Aorta (tissue), 5 donors: Measurements from ENCODE around the gene NLRP4. TPM values are rescaled to one million over a fixed set of nuclear protein-coding genes. Genes with fewer than 3 reads are reported as not detected.

Experiments
- ATAC-seq: fragments of 200-7000 bp; cut with Tn5 transposase; one replicate; pipeline ENCODE4 v1.9.1; 2022; ENCODE audit warnings: moderate library complexity; ENCODE audit not compliant: low FRiP score
- DNase-seq, 2 donors: peaks; one replicate each; pipeline ENCODE4 v3.0.0-alpha.2; 2020
- H3K27ac ChIP-seq, 2 donors: one replicate each; pipeline ENCODE4 v1.5.1; 2013; ENCODE audit warnings: low read length in 2 of 2, mild to moderate bottlenecking in 2 of 2, moderate library complexity in 2 of 2, control low read depth in 1 of 2, inconsistent platforms in 1 of 2, low read depth in 1 of 2
- H3K27me3 ChIP-seq, 2 donors: one replicate each; pipeline ENCODE4 v1.6.1; 2013; ENCODE audit warnings: control low read depth in 1 of 2, low read length in 1 of 2, mild to moderate bottlenecking in 1 of 2, moderate library complexity in 1 of 2; ENCODE audit not compliant: insufficient read depth in 2 of 2, control insufficient read depth in 1 of 2
- H3K36me3 ChIP-seq, 2 donors: one replicate each; pipeline ENCODE4 v1.6.1; 2013; ENCODE audit warnings: control low read depth in 1 of 2, low read length in 1 of 2, mild to moderate bottlenecking in 1 of 2; ENCODE audit not compliant: insufficient read depth in 2 of 2, control insufficient read depth in 1 of 2
- H3K4me1 ChIP-seq, 2 donors: one replicate each; pipeline ENCODE4 v1.6.1; 2013; ENCODE audit warnings: low read length in 2 of 2, control low read depth in 1 of 2, mild to moderate bottlenecking in 1 of 2, moderate library complexity in 1 of 2; ENCODE audit not compliant: insufficient read depth in 2 of 2, control insufficient read depth in 1 of 2
- H3K4me3 ChIP-seq, 2 donors: one replicate each; pipeline ENCODE4 v1.5.1; 2013; ENCODE audit warnings: low read length in 2 of 2, control low read depth in 1 of 2, mild to moderate bottlenecking in 1 of 2
- H3K9me3 ChIP-seq: one replicate; pipeline ENCODE4 v1.6.1; 2013; ENCODE audit warnings: mild to moderate bottlenecking, low read length; ENCODE audit not compliant: control insufficient read depth
- WGBS, 2 donors: extraction: QIAGEN DNeasy Blood & Tissue Kit; methylation state at CpG; one replicate each; pipeline ENCODE4 v1.1.7; 2013; 5-methylcytosine and 5-hydroxymethylcytosine counted together
- intact Hi-C, 2 donors: fragments of 100-400 bp; cut with DNase I; formaldehyde crosslinking; loops; one replicate each; pipeline versions ENCODE4 v1.14.2 to v1.15.0; 2022
- polyA plus RNA-seq, 2 donors: library from polyadenylated mRNA; stranded (reverse); fragments of 200-250 nt; gene quantifications; one replicate each; pipeline ENCODE4 v1.2.3, GENCODE V29; 2013
- total RNA-seq, 2 donors: library from RNA; stranded (reverse); fragmentation: NEBNext Ultra II Directional; extraction: Animal tissue kit (Norgen Biotek cat#: 25700); gene quantifications; one replicate each; pipeline ENCODE4 v1.2.1, GENCODE V29; 2021
- donor health status: healthy with polysubstance abuse.
- donor health status: Bipolar disorder and iron deficiency.
- donor health status: DM: no; HTN: no; CAD: no.
- donor health status: DM: no; HTN: no; CAD: no.
- donor health status: DM: yes; HTN: yes; CAD: no.

The NLRP4 gene
- total and polyA plus RNA-seq, 4 donors: not detected

GRCh38 chr19:55820037-55820436, 16.3 kb upstream of the NLRP4 start:
- peaks cover 2% of the 10 kb centered on the region for H3K9me3 ChIP-seq
- intact Hi-C loops: no loop called here
- WGBS, 2 donors: 74 to 75% methylated on average over 3 of the region's 3 CpGs

DNA sequence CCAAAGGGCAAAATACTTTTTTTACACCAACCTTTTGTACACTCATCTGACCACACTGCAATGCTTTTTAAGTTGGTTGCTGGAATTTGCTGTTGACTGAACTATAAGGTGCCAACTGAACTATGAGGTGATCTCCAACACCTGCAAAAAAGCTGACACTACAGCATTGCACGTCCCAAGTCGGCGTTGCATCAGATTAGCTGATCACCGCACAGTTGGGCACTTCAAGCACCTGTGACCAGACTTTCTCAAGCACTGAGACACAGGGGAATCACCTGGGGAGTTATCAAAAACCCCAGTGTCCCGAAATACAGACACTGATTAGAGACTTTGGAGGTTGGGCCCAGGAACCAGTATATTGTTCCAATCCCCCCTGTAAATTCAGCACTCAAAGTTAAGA, 5.7 kb upstream of the NLRP4 start:
- DNase-seq: no peak
- 75 to 76% methylated on average over 5 of the region's 5 CpGs for WGBS, 2 donors
- no peak overlapping the region for H3K4me3 ChIP-seq
- no peak overlapping the region for H3K27ac ChIP-seq
- intact Hi-C loops: no loop called here
- H3K36me3 ChIP-seq: no peaks in the 10 kb centered on the region
- peaks cover 2% of the 10 kb centered on the region for H3K9me3 ChIP-seq
- no peaks in the 10 kb centered on the region for H3K27me3 ChIP-seq
- ATAC-seq: no peak
- H3K4me1 ChIP-seq: no peaks in the 10 kb centered on the region

More at GRCh38 chr19:55820037-55820436, 16.3 kb upstream of the NLRP4 start:
- Histone ChIP-seq H3K27me3 (no peaks in the 10 kb centered on the region), H3K27ac (no peak overlapping the region), H3K36me3 (no peaks in the 10 kb centered on the region), H3K4me3 (no peak overlapping the region), H3K4me1 (no peaks in the 10 kb centered on the region)
- DNase-seq (no peak), ATAC-seq (no peak)

DNA sequence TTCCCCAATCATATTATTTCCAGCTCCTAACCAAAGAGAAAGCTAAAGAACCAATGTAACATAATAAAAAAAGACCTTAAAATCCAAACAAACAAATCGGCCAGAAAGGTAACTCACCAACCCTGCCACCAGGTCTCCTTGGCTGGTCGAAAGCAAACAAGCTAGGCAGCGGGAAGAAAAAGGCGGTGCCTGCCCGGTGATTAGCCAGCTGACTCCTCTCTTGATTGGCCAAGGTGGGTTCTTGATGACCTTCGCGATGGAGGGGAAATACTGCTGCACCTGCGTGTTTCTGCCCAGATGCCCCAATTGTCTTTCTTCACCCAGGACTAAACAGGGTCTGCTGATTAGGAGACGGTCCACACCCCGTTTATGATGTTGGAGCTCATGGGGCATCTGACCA, 4.5 kb upstream of the NLRP4 start, which contains the start of gene NLRP11:
Gene NLRP11 (minus strand): TSS at position 154 of the 400 bp plus-strand sequence. CDS start 13,825 bp downstream, outside the sequence.
- 84% methylated on average over 10 of the region's 10 CpGs for WGBS, 2 donors
- intact Hi-C loops: no loop called here

DNA sequence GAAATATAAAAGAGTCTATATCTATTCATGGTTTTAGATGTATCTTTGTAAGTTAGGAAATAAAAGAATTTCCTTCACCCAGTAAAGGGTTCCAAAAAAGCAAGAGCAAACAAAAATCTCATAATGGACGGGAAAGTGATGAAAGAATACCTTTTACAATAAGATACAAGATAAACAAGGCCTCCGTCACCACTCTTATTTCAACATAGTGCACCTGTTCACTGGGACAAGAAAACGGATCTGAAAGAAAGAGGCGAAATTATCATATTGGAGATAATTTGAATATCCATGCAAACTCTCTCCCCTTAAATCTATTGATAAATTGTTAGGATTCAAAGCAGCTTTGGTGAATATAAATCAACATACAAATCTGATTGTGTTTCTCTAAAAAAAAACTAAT, 3.7 kb upstream of the NLRP4 start:
- intact Hi-C loops: no loop called here
- peaks cover 2% of the 10 kb centered on the region for H3K9me3 ChIP-seq
- no peaks in the 10 kb centered on the region for H3K36me3 ChIP-seq
- no peak overlapping the region for H3K4me3 ChIP-seq
- ATAC-seq (no peak), DNase-seq (no peak)
- no peaks in the 10 kb centered on the region for H3K4me1 ChIP-seq
- no peaks in the 10 kb centered on the region for H3K27me3 ChIP-seq
- 68 to 74% methylated on average over 4 of the region's 4 CpGs for WGBS, 2 donors
- no peak overlapping the region for H3K27ac ChIP-seq

More for the DNA sequence above, 4.5 kb upstream of the NLRP4 start, which contains the start of gene NLRP11:
- no peak for DNase-seq
- no peak for ATAC-seq
- Histone ChIP-seq H3K27ac (no peak within 1 kb of the TSS), H3K9me3 (peaks cover 2% of the 10 kb centered on the region), H3K27me3 (no peaks in the 10 kb centered on the region), H3K4me3 (no peak within 1 kb of the TSS), H3K4me1 (no peaks in the 10 kb centered on the region), H3K36me3 (no peaks in the 10 kb centered on the region)

DNA sequence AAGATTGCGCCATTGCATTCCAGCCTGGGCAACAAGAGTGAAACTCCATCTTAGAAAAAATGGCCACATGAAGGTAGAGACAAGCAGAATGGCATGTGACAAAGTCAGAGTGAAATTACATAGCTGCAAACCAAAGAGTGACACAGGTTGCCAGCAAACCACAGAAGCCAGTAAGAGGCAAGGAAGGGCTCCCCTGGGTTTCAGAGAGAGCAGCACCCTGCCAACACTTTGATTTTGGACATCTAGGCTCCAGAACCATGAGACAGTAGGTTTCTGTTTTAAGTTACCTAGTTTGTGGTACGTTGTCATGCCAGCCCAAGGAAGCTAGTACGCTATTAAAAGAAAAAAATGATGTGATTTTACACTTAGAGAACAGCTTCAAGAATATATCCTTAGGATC, 1.9 kb downstream of the NLRP4 start:
- no peak for DNase-seq
- Histone ChIP-seq H3K9me3 (no peaks in the 10 kb centered on the region), H3K4me1 (no peaks in the 10 kb centered on the region), H3K36me3 (no peaks in the 10 kb centered on the region), H3K27me3 (no peaks in the 10 kb centered on the region), H3K27ac (no peak overlapping the region), H3K4me3 (no peak overlapping the region)
- WGBS, 2 donors: 80 to 83% methylated on average over 3 of the region's 3 CpGs
- intact Hi-C loops: no loop called here
- no peak for ATAC-seq

- no peaks in the 10 kb centered on the region for H3K4me1 ChIP-seq
- H3K4me3 ChIP-seq: no peak overlapping the region
- intact Hi-C loops: no loop called here
- ATAC-seq (no peak), DNase-seq (no peak)
- no peaks in the 10 kb centered on the region for H3K27me3 ChIP-seq
- no peaks in the 10 kb centered on the region for H3K9me3 ChIP-seq
- no peak overlapping the region for H3K27ac ChIP-seq
- WGBS, 2 donors: 45 to 51% methylated on average over 4 of the region's 4 CpGs
- no peaks in the 10 kb centered on the region for H3K36me3 ChIP-seq
Measured at GRCh38 chr19:55838906-55839305, 2.6 kb downstream of the NLRP4 start.

- WGBS, 2 donors: 65 to 73% methylated on average over 1 of the region's 1 CpG
- Histone ChIP-seq H3K36me3 (no peaks in the 10 kb centered on the region), H3K9me3 (peaks cover 2% of the 10 kb centered on the region), H3K4me1 (no peaks in the 10 kb centered on the region), H3K27me3 (no peaks in the 10 kb centered on the region), H3K4me3 (no peak overlapping the region), H3K27ac (no peak overlapping the region)
- intact Hi-C loops: no loop called here
- no peak for DNase-seq
- no peak for ATAC-seq
Measured at GRCh38 chr19:55855160-55855559, 18.8 kb downstream of the NLRP4 start.

GRCh38 chr19:55857149-55857548, 20.8 kb downstream of the NLRP4 start:
- Histone ChIP-seq H3K27ac (no peak overlapping the region), H3K4me3 (no peak overlapping the region), H3K4me1 (no peaks in the 10 kb centered on the region), H3K9me3 (peaks cover 2% of the 10 kb centered on the region), H3K36me3 (no peaks in the 10 kb centered on the region), H3K27me3 (no peaks in the 10 kb centered on the region)
- DNase-seq: no peak
- ATAC-seq: no peak
- WGBS, 2 donors: 72 to 86% methylated on average over 4 of the region's 4 CpGs
- intact Hi-C loops: no loop called here

DNA sequence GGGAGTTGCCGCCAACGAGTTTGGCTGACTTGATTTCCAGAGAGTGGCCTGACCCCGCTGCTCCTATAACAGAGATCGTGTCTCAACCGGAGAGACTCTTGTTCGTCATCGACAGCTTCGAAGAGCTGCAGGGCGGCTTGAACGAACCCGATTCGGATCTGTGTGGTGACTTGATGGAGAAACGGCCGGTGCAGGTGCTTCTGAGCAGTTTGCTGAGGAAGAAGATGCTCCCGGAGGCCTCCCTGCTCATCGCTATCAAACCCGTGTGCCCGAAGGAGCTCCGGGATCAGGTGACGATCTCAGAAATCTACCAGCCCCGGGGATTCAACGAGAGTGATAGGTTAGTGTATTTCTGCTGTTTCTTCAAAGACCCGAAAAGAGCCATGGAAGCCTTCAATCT, 21.6 kb downstream of the NLRP4 start:
- no peak for ATAC-seq
- no peaks in the 10 kb centered on the region for H3K36me3 ChIP-seq
- peaks cover 2% of the 10 kb centered on the region for H3K9me3 ChIP-seq
- WGBS, 2 donors: 90% methylated on average over 23 of the region's 23 CpGs
- DNase-seq: no peak
- H3K4me1 ChIP-seq: no peaks in the 10 kb centered on the region
- no peak overlapping the region for H3K27ac ChIP-seq
- no peak overlapping the region for H3K4me3 ChIP-seq
- intact Hi-C loops: no loop called here
- no peaks in the 10 kb centered on the region for H3K27me3 ChIP-seq
